H1 (cell line): ENCODE data around the gene HEATR1. TPM values are rescaled to one million over a fixed set of nuclear protein-coding genes. Genes with fewer than 3 reads are reported as not detected.

Experiments used
- CHD7 ChIP-seq: fragments of 300-600 bp; sonication (generic); IDR thresholded peaks from 2 replicates; pipeline ENCODE4 v1.7.1; 2012; ENCODE audit warnings: low read length, moderate library complexity, mild to moderate bottlenecking, inconsistent platforms; ENCODE audit not compliant: insufficient replicate concordance
- HDAC2 ChIP-seq, 2 experiments: fragments of 300-600 bp in 1 of 2; sonication (generic) in 1 of 2; IDR thresholded peaks; 2 replicates each; pipeline ENCODE4 v1.6.1; 2011 to 2012; ENCODE audit warnings: low read depth in 2 of 2, low read length in 2 of 2, mild to moderate bottlenecking in 2 of 2, moderate library complexity in 2 of 2, borderline replicate concordance in 1 of 2, inconsistent platforms in 1 of 2
- HDAC6 ChIP-seq: IDR thresholded peaks from one replicate; pipeline ENCODE4 v1.7.1; 2012; ENCODE audit warnings: low read depth, mild to moderate bottlenecking, inconsistent platforms, low read length, moderate library complexity
- SUZ12 ChIP-seq: fragments of 200-600 bp; sonication (generic); IDR thresholded peaks from 2 replicates; pipeline ENCODE4 v1.6.1; 2012; ENCODE audit warnings: mild to moderate bottlenecking, inconsistent platforms, low read length, moderate library complexity, mixed read lengths
- polyA plus RNA-seq, 7 experiments: library from polyadenylated mRNA; depleted of rRNA in 3 of 7; stranded (reverse) in 5 of 7; unstranded in 2 of 7; fragments of >200 nt in 5 of 7; fragments of 200-250 nt in 2 of 7; gene quantifications; 1 replicate in 5 of 7; 2 replicates in 1 of 7; 4 replicates in 1 of 7; pipeline versions ENCODE4 v1.2.1 to v1.2.3, GENCODE V29; 2011 to 2013; ENCODE audit warnings: missing spikeins in 2 of 7, mixed read lengths in 2 of 7
- total RNA-seq: library from RNA; stranded (reverse); fragmentation: NEBNext Ultra II Directional; extraction: Animal tissue kit (Norgen Biotek cat#: 25700); gene quantifications from 2 replicates; pipeline ENCODE4 v1.2.1, GENCODE V29; 2021

The HEATR1 gene
- total and polyA plus RNA-seq, 2 of the 8 experiments (the other 6 are each of a cell fraction or from before 2014, with no cell fraction given): 13.0 to 95.8 TPM

GRCh38 chr1:236618507-236618906, 14.2 kb upstream of the HEATR1 start (continued):
- TF ChIP-seq CHD7 (no peak), HDAC2 (IDR thresholded peaks at IDR 0.05; ENCODE audit: borderline replicate concordance in 1 of 2, low read depth in 2 of 2, low read length in 2 of 2) (no peak), HDAC6 (no peak), SUZ12 (no peak)
